C4-2B (cell line): ENCODE measurements around the gene ERBB4.

ENCODE experiments used
- H3K27ac ChIP-seq: fragments of 450-650 bp; 2 replicates; pipeline ENCODE4 v1.5.1; 2017
- CTCF ChIP-seq: fragments of 450-650 bp; conservative IDR thresholded peaks from 2 replicates; pipeline ENCODE4 v1.5.1; 2017; ENCODE audit warnings: mild to moderate bottlenecking
- ZFX ChIP-seq: fragments of 450-650 bp; IDR thresholded peaks from 2 replicates; pipeline ENCODE4 v1.6.1; 2017

ERBB4 gene

DNA sequence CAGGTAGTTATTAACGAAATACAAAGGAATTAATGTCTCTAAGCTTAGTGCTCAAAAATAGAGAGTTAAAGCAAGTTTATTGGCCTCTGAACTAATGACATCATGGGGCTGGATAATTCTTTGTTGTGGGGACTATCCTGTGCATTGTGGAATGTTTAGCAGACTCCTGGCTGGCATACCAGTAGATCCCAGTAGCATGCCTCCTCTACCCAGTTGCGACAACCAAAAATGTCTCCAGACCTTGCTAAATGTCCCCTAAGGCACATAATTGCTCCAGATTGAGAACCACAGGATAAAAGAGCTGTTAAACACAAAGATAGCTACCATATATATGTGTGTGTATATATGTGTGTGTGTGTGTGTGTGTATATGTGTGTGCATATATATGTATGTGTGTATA lies 194.5 kb downstream of the ERBB4 start:
- no peak overlapping the region for H3K27ac ChIP-seq
- TF ChIP-seq CTCF: no peak
- TF ChIP-seq ZFX: no peak

GRCh38 chr2:212343167-212343566 lies 195.4 kb downstream of the ERBB4 start:
- H3K27ac ChIP-seq: no peak overlapping the region
- TF ChIP-seq ZFX (no peak), CTCF (no peak)

DNA sequence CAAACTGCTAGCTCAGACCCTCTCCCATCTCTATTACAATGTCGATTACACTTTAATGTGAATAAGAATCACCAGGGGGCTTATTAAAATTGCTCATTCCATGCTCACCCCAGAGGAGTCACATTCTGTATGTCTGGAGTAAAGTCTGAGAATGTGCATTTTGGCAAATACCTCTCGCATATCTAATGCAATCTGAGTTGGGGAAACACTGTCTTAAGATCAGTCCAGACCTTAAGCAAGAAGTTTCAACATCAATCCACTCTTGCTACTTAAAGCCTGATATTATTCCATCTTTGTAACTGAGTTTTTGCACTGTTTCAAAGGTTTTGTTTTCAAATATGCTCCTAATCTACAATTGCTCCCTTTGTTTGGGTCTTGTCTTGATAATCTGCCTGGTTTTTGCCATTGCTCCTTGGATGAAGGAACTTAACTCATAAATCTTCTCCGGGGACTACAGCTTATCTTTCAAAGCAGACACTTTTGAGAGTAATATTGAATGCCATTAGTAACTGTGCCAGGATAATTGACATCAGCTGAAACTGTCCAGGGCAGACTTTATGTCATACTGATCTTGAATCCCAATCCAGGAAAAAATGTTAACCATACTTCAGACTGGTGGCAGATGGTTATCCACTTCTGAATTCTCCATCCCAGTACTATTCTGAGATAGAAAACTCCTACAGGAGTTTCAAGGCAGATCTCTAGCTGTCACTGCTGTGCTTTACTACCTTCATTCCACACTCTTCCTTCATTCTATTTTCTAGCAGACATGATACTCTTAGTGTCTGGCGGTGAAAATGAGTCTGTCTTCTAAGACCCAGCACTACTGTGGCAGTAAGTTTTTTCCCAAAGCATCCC lies 200.9 kb downstream of the ERBB4 start:
- H3K27ac ChIP-seq: no peak overlapping the region
- TF ChIP-seq ZFX: no peak
- no peak for TF ChIP-seq CTCF

- TF ChIP-seq CTCF (no peak), ZFX (no peak)
- no peak overlapping the region for H3K27ac ChIP-seq
Measured at GRCh38 chr2:212337036-212337435, 201.6 kb downstream of the ERBB4 start.

DNA sequence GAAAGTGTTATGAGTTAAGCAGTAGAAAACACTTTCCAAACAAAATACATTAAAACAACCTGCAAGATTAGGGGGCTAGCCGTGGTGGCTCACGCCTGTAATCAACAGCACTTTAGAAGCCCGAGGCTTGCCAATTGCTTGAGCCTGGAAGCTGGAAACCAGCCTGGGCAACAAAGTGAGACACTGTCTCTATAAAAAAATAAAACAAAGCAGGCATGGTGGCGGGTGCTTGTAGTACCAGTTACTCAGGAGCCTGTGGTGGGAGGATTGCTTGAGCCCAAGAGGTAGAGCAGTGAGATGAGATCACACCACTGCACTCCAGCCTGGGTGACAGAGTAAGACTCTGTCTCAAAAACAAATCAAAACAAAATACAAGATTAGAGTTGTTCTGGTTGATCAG lies 208.3 kb downstream of the ERBB4 start:
- TF ChIP-seq CTCF (no peak), ZFX (no peak)
- no peak overlapping the region for H3K27ac ChIP-seq

DNA sequence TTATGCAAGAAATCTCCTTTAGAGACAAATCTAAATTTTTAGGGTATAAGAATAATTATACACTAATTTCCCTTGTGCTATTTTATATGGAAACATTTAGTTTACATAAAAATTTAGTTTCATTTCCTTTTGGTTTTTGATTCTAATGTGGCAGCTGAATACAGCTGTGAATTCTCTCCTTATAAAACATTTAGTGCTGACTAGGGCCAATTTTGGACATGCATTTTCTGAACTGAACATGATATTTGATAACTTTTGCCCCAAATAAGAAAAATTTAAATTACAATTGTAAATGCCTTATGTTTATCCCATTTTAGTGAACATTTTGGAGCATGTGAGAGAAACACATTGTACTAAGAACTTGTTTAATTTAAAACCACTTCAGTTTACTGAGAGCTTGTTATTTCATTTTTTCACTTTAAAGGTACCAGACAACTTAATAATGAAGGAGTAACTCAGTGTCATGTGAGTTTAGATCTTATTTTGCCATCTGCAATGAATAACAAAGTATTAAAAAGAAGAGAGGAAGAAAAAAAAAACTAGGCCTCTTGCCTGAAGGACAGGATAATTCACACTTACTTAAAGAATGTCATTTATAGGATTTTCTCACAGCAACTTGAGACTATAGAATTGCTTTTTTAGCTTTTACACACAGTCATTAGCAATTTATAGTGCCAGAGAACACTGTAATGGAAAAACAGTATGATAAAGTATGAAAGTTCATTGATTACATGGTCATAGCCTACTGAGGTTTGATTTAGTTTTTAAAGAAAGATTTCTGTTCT lies 209.7 kb downstream of the ERBB4 start:
- TF ChIP-seq ZFX (no peak), CTCF (no peak)
- no peak overlapping the region for H3K27ac ChIP-seq

GRCh38 chr2:212328136-212328535 lies 210.5 kb downstream of the ERBB4 start:
- H3K27ac ChIP-seq: no peak overlapping the region
- TF ChIP-seq CTCF: no peak
- no peak for TF ChIP-seq ZFX
